Keratinocyte (primary cell): ENCODE measurements around the gene GPR152. TPM values are rescaled to one million over a fixed set of nuclear protein-coding genes. Genes with fewer than 3 reads are reported as not detected.

ENCODE experiments used
- DNase-seq: peaks from one replicate; pipeline ENCODE4 v3.0.0-alpha.2; 2011; ENCODE audit warnings: low read depth, missing footprints, low spot score
- FAIRE-seq: peaks from 2 replicates; lab custom pipeline; 2011; peaks lifted over from hg19 to GRCh38; lab: Jason Lieb, UNC
- H2AFZ ChIP-seq: 2 replicates; pipeline ENCODE4 v1.6.0; 2012; ENCODE audit warnings: low read length, control low read depth, inconsistent platforms; ENCODE audit not compliant: control insufficient read depth
- H3K27ac ChIP-seq: 2 replicates; pipeline ENCODE4 v1.5.1; 2011; ENCODE audit warnings: low read length; ENCODE audit not compliant: control insufficient read depth, insufficient read depth
- H3K27me3 ChIP-seq: 3 replicates; pipeline ENCODE4 v1.6.0; 2011; ENCODE audit warnings: low read length; ENCODE audit not compliant: control insufficient read depth, insufficient read depth; ENCODE audit errors: extremely low read depth
- H3K36me3 ChIP-seq, 2 experiments: 2 replicates in 1 of 2; 3 replicates in 1 of 2; pipeline ENCODE4 v1.5.1; 2011; ENCODE audit warnings: low read length in 2 of 2, mild to moderate bottlenecking in 1 of 2; ENCODE audit not compliant: control insufficient read depth in 2 of 2, insufficient read depth in 2 of 2; ENCODE audit errors: extremely low read depth in 1 of 2
- H3K4me1 ChIP-seq: 3 replicates; pipeline ENCODE4 v1.5.1; 2011; ENCODE audit warnings: low read length; ENCODE audit not compliant: control insufficient read depth, insufficient read depth; ENCODE audit errors: extremely low read depth
- H3K4me2 ChIP-seq: 3 replicates; pipeline ENCODE4 v1.6.0; 2011; ENCODE audit warnings: low read depth, low read length; ENCODE audit not compliant: control insufficient read depth, insufficient read depth; ENCODE audit errors: extremely low read depth
- H3K4me3 ChIP-seq, 3 experiments: fragments of 200-600 bp in 1 of 3; sonication (generic) in 1 of 3; 2 replicates in 2 of 3; 3 replicates in 1 of 3; pipeline ENCODE4 v1.5.1; 2011 to 2016; ENCODE audit warnings: low read length in 3 of 3, mild to moderate bottlenecking in 3 of 3, control low read depth in 2 of 3, inconsistent platforms in 1 of 3, low read depth in 1 of 3, mixed read lengths in 1 of 3, mixed run types in 1 of 3, moderate library complexity in 1 of 3; ENCODE audit not compliant: control insufficient read depth in 2 of 3, insufficient read depth in 2 of 3; ENCODE audit errors: extremely low read depth in 1 of 3
- H3K79me2 ChIP-seq: 2 replicates; pipeline ENCODE4 v1.6.0; 2012; ENCODE audit warnings: low read length; ENCODE audit not compliant: control insufficient read depth, insufficient read depth
- H3K9ac ChIP-seq: 3 replicates; pipeline ENCODE4 v1.6.0; 2011; ENCODE audit warnings: low read length; ENCODE audit not compliant: control insufficient read depth, insufficient read depth; ENCODE audit errors: extremely low read depth
- H3K9me1 ChIP-seq: 3 replicates; pipeline ENCODE4 v1.6.0; 2011; ENCODE audit warnings: low read length; ENCODE audit not compliant: control insufficient read depth, insufficient read depth; ENCODE audit errors: extremely low read depth
- H3K9me3 ChIP-seq: 2 replicates; pipeline ENCODE4 v1.5.1; 2012; ENCODE audit warnings: low read depth, low read length; ENCODE audit not compliant: control insufficient read depth
- H4K20me1 ChIP-seq: 3 replicates; pipeline ENCODE4 v1.6.0; 2011; ENCODE audit warnings: low read length; ENCODE audit not compliant: control insufficient read depth, insufficient read depth; ENCODE audit errors: extremely low read depth
- EZH2 ChIP-seq: IDR thresholded peaks from one replicate; pipeline ENCODE4 v1.6.1; 2012; ENCODE audit warnings: inconsistent platforms, mild to moderate bottlenecking, low read length, moderate library complexity
- dilution Hi-C: fragments of 300-500 bp; cut with MboI; formaldehyde crosslinking; loops from one replicate; pipeline ENCODE4 v1.7.0; 2020; ENCODE audit warnings: low sequenced_read_pairs; ENCODE audit not compliant: extremely low pct_ligation_motif_present
- polyA plus RNA-seq, 5 experiments: library from polyadenylated mRNA; depleted of rRNA in 3 of 5; stranded (reverse) in 3 of 5; stranded (forward) in 1 of 5; unstranded in 1 of 5; fragments of >200 nt; gene quantifications; 1 replicate in 1 of 5; 2 replicates in 3 of 5; 3 replicates in 1 of 5; pipeline versions ENCODE4 v1.2.1 to v1.2.3, GENCODE V29; 2011 to 2012; ENCODE audit warnings: missing spikeins in 2 of 5, low read depth in 1 of 5, low replicate concordance in 1 of 5
- TF ChIP-seq, protein P1 (sequence below), 3 experiments: IDR thresholded peaks in 1 of 3; conservative IDR thresholded peaks in 1 of 3; optimal IDR thresholded peaks in 1 of 3; 2 replicates in 2 of 3; 3 replicates in 1 of 3; pipeline versions ENCODE3 to v1.5.1; 2011; ENCODE audit warnings: low read length in 3 of 3, mild to moderate bottlenecking in 3 of 3, moderate library complexity in 2 of 3, control low read depth in 1 of 3, inconsistent platforms in 1 of 3; ENCODE audit not compliant: insufficient read depth in 2 of 3; ENCODE audit errors: extremely low read depth in 1 of 3

GPR152 gene
- polyA plus RNA-seq, 1 donor (not counting 4 experiments of a cell fraction or from before 2014, with no cell fraction given) = not detected

DNA sequence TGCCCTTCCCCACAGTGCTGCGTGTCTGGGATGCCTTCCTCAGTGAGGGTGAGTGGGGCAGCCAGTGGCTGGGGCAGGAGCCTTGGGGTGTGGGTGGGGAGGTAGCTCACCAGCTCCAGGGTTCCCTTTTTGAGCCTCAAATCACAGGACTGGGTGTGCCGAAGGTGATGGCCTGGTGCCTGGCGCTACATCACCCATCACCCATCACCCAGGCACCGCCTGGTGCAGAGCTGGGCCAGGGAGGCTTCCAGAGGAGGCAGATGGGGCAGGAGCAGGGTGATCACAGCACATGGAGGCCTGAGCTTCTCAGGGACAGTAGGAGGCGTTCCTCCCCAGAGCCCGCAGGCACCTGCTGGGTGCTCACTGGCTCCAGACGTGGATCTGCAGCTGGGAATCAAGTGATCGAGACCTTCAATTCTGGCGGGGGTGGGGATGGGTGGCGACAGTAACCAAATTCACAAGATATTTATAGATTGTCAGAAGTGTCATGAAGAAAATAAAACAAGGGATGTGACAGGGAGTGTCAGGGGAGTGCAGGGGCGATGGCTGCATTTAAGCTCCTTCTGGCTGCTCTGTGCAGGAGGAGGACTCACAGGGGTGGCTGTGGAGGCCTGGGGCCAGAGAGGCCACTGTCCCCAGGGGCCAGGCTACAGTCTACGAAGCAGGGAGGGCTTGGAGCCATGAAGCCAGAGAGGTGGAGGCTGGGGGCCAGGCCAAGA, 45.4 kb downstream of the GPR152 start:
- Histone ChIP-seq H3K9me1 (no peaks in the 10 kb centered on the region), H3K36me3 (no peaks in the 10 kb centered on the region), H3K4me1 (peaks cover 4% of the 10 kb centered on the region), H3K27me3 (no peaks in the 10 kb centered on the region), H3K27ac (no peak overlapping the region), H3K9me3 (no peaks in the 10 kb centered on the region), H2AFZ (no peak overlapping the region), H3K79me2 (no peaks in the 10 kb centered on the region), H3K4me2 (no peak overlapping the region), H3K9ac (no peak overlapping the region), H4K20me1 (no peaks in the 10 kb centered on the region), H3K4me3 (no peak overlapping the region)
- FAIRE-seq = no peak
- no peak for TF ChIP-seq EZH2
- TF ChIP-seq, protein P1, sequence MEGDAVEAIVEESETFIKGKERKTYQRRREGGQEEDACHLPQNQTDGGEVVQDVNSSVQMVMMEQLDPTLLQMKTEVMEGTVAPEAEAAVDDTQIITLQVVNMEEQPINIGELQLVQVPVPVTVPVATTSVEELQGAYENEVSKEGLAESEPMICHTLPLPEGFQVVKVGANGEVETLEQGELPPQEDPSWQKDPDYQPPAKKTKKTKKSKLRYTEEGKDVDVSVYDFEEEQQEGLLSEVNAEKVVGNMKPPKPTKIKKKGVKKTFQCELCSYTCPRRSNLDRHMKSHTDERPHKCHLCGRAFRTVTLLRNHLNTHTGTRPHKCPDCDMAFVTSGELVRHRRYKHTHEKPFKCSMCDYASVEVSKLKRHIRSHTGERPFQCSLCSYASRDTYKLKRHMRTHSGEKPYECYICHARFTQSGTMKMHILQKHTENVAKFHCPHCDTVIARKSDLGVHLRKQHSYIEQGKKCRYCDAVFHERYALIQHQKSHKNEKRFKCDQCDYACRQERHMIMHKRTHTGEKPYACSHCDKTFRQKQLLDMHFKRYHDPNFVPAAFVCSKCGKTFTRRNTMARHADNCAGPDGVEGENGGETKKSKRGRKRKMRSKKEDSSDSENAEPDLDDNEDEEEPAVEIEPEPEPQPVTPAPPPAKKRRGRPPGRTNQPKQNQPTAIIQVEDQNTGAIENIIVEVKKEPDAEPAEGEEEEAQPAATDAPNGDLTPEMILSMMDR (optimal IDR thresholded peaks at IDR 0.05 in 1 of 3, IDR thresholded peaks at IDR 0.05 in 1 of 3, conservative IDR thresholded peaks at IDR 0.05 in 1 of 3; ENCODE audit: extremely low read depth in 1 of 3, insufficient read depth in 2 of 3, low read length in 3 of 3) = peak in 1 of 3 experiments; percentile 41
- DNase-seq = no peak
- dilution Hi-C loops = no loop called here

DNA sequence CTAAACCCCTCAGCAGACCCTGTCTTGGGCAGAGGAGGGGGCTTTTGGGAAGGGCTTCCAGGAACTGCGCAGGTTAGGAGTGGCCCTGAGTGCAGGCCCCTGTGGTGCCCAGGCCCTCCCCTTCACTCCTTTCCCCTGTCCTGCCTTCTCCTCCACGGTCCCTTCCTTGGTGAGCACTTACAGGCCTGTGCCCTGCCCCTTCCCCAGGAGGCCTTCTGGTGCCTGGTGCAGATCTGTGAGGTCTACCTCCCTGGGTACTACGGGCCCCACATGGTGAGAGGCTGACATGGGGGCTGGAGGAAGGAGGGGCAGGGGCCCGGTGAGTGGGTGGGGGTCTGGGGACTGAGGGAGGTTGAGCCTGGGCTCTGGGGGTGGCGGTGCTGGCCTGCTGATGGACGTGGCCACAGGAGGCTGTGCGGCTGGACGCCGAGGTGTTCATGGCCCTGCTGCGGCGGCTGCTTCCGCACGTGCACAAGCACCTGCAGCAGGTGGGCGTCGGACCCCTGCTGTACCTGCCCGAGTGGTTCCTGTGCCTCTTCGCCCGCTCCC, 46.0 kb downstream of the GPR152 start:
- H3K9me1 ChIP-seq = no peaks in the 10 kb centered on the region
- no peak overlapping the region for H3K4me2 ChIP-seq
- no peaks in the 10 kb centered on the region for H3K79me2 ChIP-seq
- no peak overlapping the region for H3K9ac ChIP-seq
- no peaks in the 10 kb centered on the region for H3K36me3 ChIP-seq
- H3K9me3 ChIP-seq = no peaks in the 10 kb centered on the region
- no peaks in the 10 kb centered on the region for H3K27me3 ChIP-seq
- no peaks in the 10 kb centered on the region for H4K20me1 ChIP-seq
- no peak overlapping the region for H2AFZ ChIP-seq
- peaks cover 6% of the 10 kb centered on the region for H3K4me1 ChIP-seq
- FAIRE-seq (no peak), DNase-seq (no peak)
- no peak overlapping the region for H3K27ac ChIP-seq
- TF ChIP-seq, protein P1 (optimal IDR thresholded peaks at IDR 0.05 in 1 of 3, IDR thresholded peaks at IDR 0.05 in 1 of 3, conservative IDR thresholded peaks at IDR 0.05 in 1 of 3; ENCODE audit: extremely low read depth in 1 of 3, insufficient read depth in 2 of 3, low read length in 3 of 3) = no peak
- TF ChIP-seq EZH2 = no peak
- dilution Hi-C loops = no loop called here
- no peak overlapping the region for H3K4me3 ChIP-seq
